Activated naive CD8-positive, alpha-beta T cell (primary cell): Measurements from ENCODE around the gene TOMT.
"Not testable (repeated sequence)": the region's sequence is repeated elsewhere in the genome, so short reads cannot be mapped to it uniquely, and the experiment has no call there.

ENCODE experiments used
- H3K27ac Mint-ChIP-seq: one replicate; pipeline ENCODE4 v1.8.0; 2021; ENCODE audit warnings: mixed read lengths
- H3K27me3 Mint-ChIP-seq: one replicate; pipeline ENCODE4 v1.8.0; 2021; ENCODE audit warnings: mixed read lengths
- H3K36me3 Mint-ChIP-seq: one replicate; pipeline ENCODE4 v1.8.0; 2021; ENCODE audit warnings: mixed read lengths
- H3K4me1 Mint-ChIP-seq: one replicate; pipeline ENCODE4 v1.8.0; 2021; ENCODE audit warnings: low read depth, mixed read lengths
- H3K4me3 Mint-ChIP-seq: one replicate; pipeline ENCODE4 v1.8.0; 2021; ENCODE audit warnings: mild to moderate bottlenecking, mixed read lengths
- H3K9me3 Mint-ChIP-seq: one replicate; pipeline ENCODE4 v1.8.0; 2021; ENCODE audit warnings: low read depth, mixed read lengths

The TOMT gene

DNA sequence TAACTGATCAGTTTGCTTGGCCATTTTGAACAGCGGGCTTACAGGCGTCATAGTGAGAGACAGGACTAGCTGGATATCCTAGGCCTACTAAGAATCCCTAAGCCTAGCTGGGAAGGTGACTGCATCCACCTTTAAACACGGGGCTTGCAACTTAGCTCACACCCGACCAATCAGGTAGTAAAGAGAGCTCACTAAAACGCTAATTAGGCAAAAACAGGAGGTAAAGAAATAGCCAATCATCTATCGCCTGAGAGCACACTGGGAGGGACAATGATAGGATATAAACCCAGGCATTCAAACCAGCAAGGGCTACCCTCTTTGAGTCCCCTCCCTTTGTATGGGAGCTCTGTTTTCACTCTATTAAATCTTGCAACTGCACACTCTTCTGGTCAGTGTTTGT lies 48.1 kb downstream of the TOMT start:
- H3K4me3 Mint-ChIP-seq, H3K27ac Mint-ChIP-seq, H3K27me3 Mint-ChIP-seq, H3K36me3 Mint-ChIP-seq, H3K9me3 Mint-ChIP-seq, H3K4me1 Mint-ChIP-seq: not testable (repeated sequence)

DNA sequence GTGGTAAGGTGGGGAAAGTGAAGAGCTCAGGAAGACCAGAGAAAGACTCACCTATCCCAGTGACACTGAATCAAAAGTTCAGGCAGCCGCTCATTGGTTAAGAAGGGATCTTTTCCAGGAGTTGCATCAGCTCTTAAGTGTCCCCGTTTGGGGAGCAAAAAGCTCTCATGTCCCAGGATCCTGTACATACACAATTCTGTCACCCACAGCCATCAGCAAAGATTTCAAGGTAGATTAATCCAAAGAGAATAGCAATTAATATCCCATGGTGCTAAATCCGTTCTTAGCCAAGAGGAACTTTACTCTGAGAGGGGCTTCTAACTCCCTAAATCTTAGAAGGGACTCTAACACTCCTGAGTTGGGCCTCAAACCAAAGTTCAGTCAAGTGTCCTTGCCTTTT lies 49.1 kb downstream of the TOMT start:
- Mint-ChIP-seq H3K36me3 (no peaks in the 10 kb centered on the region), H3K27me3 (peaks cover 7% of the 10 kb centered on the region), H3K4me3 (no peak overlapping the region), H3K9me3 (no peaks in the 10 kb centered on the region), H3K4me1 (no peaks in the 10 kb centered on the region), H3K27ac (no peak overlapping the region)

- H3K27me3 Mint-ChIP-seq = peaks cover 7% of the 10 kb centered on the region
These were observed 50.0 kb downstream of the TOMT start for GRCh38 chr11:72155751-72156150.

DNA sequence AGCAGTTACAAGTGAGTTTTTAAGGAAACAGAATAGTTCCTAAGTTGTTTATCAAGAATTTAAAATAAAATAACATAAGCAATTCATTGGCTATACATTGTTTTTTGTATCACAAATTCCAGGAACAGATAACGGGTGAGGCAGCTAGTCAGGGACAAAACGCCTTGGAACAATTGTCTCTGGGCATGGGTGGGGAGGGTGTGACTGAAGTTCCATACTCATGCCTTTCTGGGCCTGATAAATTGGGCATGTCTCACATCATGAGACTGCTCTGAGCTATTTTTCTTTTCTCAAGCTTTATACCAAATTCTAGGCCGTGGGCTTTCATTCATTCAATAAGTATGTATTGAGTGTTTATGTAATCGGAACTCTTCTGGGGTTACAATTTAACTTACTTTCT lies 51.4 kb downstream of the TOMT start:
- H3K4me3 Mint-ChIP-seq = no peak overlapping the region
- no peak overlapping the region for H3K27ac Mint-ChIP-seq
- no peaks in the 10 kb centered on the region for H3K4me1 Mint-ChIP-seq
- no peaks in the 10 kb centered on the region for H3K36me3 Mint-ChIP-seq
- H3K27me3 Mint-ChIP-seq = peaks cover 9% of the 10 kb centered on the region
- H3K9me3 Mint-ChIP-seq = no peaks in the 10 kb centered on the region

More at GRCh38 chr11:72155751-72156150, 50.0 kb downstream of the TOMT start:
- no peaks in the 10 kb centered on the region for H3K9me3 Mint-ChIP-seq
- no peaks in the 10 kb centered on the region for H3K36me3 Mint-ChIP-seq
- H3K4me1 Mint-ChIP-seq = no peaks in the 10 kb centered on the region
- no peak overlapping the region for H3K27ac Mint-ChIP-seq
- no peak overlapping the region for H3K4me3 Mint-ChIP-seq
